ENCODE results near the gene RPP38. TPM values are rescaled to one million over a fixed set of nuclear protein-coding genes. Genes with fewer than 3 reads are reported as not detected.

Gene RPP38
- total RNA-seq, 2 experiments from 2014 or later, result 14.9 to 16.8 TPM

DNA sequence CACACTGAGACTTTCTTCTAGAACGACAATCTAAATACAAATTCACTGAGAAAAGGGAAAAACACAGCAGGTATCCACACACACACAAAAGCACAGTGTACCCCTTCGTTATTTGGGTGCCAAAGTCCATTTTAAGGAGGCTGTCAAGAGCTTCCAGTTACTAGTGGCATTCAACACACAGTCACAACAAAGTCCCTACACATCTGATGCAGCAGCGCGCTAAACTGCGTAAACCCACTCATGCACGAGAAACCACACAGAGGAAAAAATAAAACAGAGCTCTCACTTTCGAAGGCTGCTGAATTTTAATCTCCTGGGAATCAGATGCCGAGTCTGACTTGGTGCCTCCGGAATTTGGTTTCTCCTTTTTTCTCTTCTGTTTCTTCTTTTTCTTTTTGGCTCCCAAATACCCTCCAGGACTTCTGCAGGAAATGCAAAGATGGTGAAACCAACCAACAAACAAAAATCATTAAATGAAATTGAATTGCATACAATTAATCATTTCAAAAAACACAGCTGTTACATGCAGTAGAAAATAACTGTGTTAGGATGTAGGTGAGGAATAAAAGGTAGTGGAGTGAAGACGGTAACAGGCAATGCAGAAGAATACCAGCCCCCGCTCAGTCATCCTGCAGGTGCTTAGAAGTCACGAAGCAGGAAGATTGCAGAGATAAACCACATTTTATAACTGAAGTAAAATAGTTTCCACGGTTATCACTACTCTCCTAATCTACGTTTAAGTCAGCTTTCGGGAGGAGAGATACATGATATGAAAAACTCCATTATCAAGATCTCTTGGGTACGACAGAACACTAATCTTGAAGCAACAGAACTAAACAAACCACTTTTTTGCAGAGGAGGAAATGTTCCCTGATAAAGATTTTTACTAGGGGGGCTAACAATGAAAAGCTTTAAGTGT, 44.2 kb downstream of the RPP38 start:
- CTCF ChIA-PET, result interaction anchor here (1.3 to 1.9 kb wide), 5 partner anchors 10 to 36 kb away, joined by 3 to 5 read pairs (median 3); partner anchors contain the start of gene NMT2
- H3K27ac Mint-ChIP-seq, result no peak overlapping the region
- no peaks in the 10 kb centered on the region for H3K27me3 Mint-ChIP-seq
- POLR2A ChIA-PET, result interaction anchor here (1.0 to 1.8 kb wide), 2 partner anchors 17 to 25 kb away, joined by 3 to 7 read pairs; no protein-coding TSS in a partner anchor
- H3K36me3 Mint-ChIP-seq (ENCODE audit: low read depth), result peaks cover 42% of the 10 kb centered on the region
- peak overlapping the region; percentile 11 for H3K4me3 Mint-ChIP-seq
- no peaks in the 10 kb centered on the region for H3K9me3 Mint-ChIP-seq
- peaks cover 41% of the 10 kb centered on the region for H3K4me1 Mint-ChIP-seq
- no peak for DNase-seq

DNA sequence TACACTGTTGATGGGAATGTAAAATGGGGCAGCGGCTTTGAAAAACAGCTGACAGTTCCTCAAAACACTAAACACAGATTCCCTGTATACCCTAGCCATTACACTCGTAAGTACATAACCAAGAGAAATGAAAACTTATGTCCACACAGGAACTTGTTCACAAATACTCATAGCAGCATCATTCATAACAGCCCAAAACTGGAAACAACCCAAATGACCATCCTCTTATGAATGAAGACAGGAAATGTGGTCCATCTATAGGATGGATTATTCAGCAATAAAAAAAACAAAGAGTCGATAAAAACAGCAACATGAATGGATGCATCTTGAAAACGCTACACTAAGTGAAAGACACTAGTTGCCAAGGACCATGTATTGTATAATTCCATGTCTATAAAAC, 47.6 kb downstream of the RPP38 start:
- Mint-ChIP-seq H3K4me1 (peaks cover 42% of the 10 kb centered on the region), H3K27me3 (no peaks in the 10 kb centered on the region), H3K9me3 (peaks cover 1% of the 10 kb centered on the region), H3K4me3 (no peak overlapping the region), H3K27ac (no peak overlapping the region), H3K36me3 (ENCODE audit: low read depth) (peaks cover 22% of the 10 kb centered on the region)
- ChIA-PET POLR2A (no interaction called here), CTCF (no interaction called here)
- no peak for DNase-seq

- Mint-ChIP-seq H3K9me3 (peaks cover 7% of the 10 kb centered on the region), H3K4me3 (no peak overlapping the region), H3K27ac (no peak overlapping the region), H3K27me3 (no peaks in the 10 kb centered on the region), H3K4me1 (peaks cover 35% of the 10 kb centered on the region), H3K36me3 (ENCODE audit: low read depth) (peaks cover 19% of the 10 kb centered on the region)
- CTCF ChIA-PET, result no interaction called here
- DNase-seq, result no peak
- POLR2A ChIA-PET, result no interaction called here
These were observed 49.2 kb downstream of the RPP38 start for GRCh38 chr10:15146366-15146765.

DNA sequence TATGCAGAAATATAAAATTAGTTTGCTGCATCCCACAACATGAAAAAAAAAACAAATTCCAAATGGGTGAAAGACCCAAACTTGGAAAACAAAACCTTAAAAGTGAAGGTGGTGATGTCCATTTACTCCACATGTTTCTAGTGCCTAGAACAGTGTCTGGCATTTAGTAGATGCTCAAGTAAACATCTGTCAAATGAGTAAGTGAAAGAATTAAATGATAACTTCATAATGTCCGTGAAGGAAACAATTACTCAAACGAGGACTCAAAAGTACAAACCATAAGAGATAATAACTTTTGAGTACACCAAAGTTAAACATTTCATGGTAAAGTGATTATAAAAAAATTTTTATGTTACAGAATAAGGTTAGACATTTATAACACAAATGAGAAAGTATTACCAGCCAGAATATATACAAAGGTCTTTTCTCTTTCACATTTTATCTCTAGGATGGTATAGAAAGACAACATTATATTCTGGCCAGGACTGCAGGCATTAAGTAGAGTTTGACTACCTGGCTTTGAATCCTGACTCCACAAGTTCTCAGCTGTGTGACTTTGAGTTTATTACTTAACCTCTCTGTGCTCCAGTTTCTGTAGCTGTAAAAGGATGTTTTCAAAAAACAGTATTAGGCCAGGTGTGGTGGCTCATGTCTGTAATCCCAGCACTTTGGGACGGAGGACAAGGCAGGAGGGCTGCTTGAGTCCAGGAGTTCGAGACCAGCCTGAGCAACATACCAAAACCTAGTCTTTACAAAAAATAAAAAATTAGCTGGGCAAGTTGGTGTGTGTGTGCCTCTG, 50.6 kb downstream of the RPP38 start:
- CTCF ChIA-PET, result interaction anchor here (0.5 to 0.6 kb wide), 3 partner anchors 107 to 273 kb away, joined by 3 read pairs; no protein-coding TSS in a partner anchor
- H3K4me3 Mint-ChIP-seq, result no peak overlapping the region
- POLR2A ChIA-PET, result interaction anchor here (1.4 kb wide), 1 partner anchor 24 kb away, joined by 3 read pairs; no protein-coding TSS in a partner anchor

GRCh38 chr10:15149042-15149771, 52.1 kb downstream of the RPP38 start:
- CTCF ChIA-PET, result no interaction called here
- no peak for DNase-seq
- H3K36me3 Mint-ChIP-seq (ENCODE audit: low read depth), result peaks cover 22% of the 10 kb centered on the region
- peaks cover 7% of the 10 kb centered on the region for H3K9me3 Mint-ChIP-seq
- H3K27me3 Mint-ChIP-seq, result no peaks in the 10 kb centered on the region
- H3K27ac Mint-ChIP-seq, result no peak overlapping the region
- POLR2A ChIA-PET, result no interaction called here
- H3K4me1 Mint-ChIP-seq, result peaks cover 18% of the 10 kb centered on the region
- no peak overlapping the region for H3K4me3 Mint-ChIP-seq

More for the DNA sequence above, 50.6 kb downstream of the RPP38 start:
- Mint-ChIP-seq H3K9me3 (peaks cover 7% of the 10 kb centered on the region), H3K36me3 (ENCODE audit: low read depth) (peaks cover 19% of the 10 kb centered on the region), H3K4me1 (peaks cover 25% of the 10 kb centered on the region), H3K27me3 (no peaks in the 10 kb centered on the region), H3K27ac (no peak overlapping the region)
- DNase-seq, result no peak

GRCh38 chr10:15150563-15150962, 53.4 kb downstream of the RPP38 start:
- Mint-ChIP-seq H3K4me3 (no peak overlapping the region), H3K4me1 (peaks cover 14% of the 10 kb centered on the region), H3K9me3 (peaks cover 7% of the 10 kb centered on the region), H3K27ac (no peak overlapping the region), H3K27me3 (no peaks in the 10 kb centered on the region), H3K36me3 (ENCODE audit: low read depth) (peaks cover 29% of the 10 kb centered on the region)
- ChIA-PET CTCF (interaction anchor here (1.1 to 1.2 kb wide), 2 partner anchors 10 to 27 kb away, joined by 3 to 4 read pairs; no protein-coding TSS in a partner anchor), POLR2A (no interaction called here)
- no peak for DNase-seq

GRCh38 chr10:15152556-15152955, 55.4 kb downstream of the RPP38 start:
- ChIA-PET POLR2A (no interaction called here), CTCF (no interaction called here)
- Mint-ChIP-seq H3K4me1 (peaks cover 15% of the 10 kb centered on the region), H3K4me3 (no peak overlapping the region), H3K27ac (no peak overlapping the region), H3K36me3 (ENCODE audit: low read depth) (peaks cover 34% of the 10 kb centered on the region), H3K27me3 (no peaks in the 10 kb centered on the region), H3K9me3 (peaks cover 7% of the 10 kb centered on the region)
- no peak for DNase-seq

Other genes starting within 250 kb of the RPP38 start
- gene SUV39H2, start 218.5 kb upstream of the RPP38 start, total RNA-seq, result 10 to 100 TPM; 24.5 to 25.2 TPM
- 10 to 100 TPM; 36.8 to 40.4 TPM for gene DCLRE1C, start 143.3 kb upstream of the RPP38 start, total RNA-seq
- gene MEIG1, start 138.0 kb upstream of the RPP38 start, total RNA-seq, result 1 to 10 TPM in 1 of 2 experiments, under 1 TPM in 1; 0.75 to 1.3 TPM
- 1 to 10 TPM; 4.0 to 4.2 TPM for gene OLAH, start 53.4 kb upstream of the RPP38 start, total RNA-seq
- gene ACBD7, start 8.6 kb upstream of the RPP38 start, total RNA-seq, result 1 to 10 TPM; 2.1 to 2.6 TPM
- 10 to 100 TPM; 45.1 to 45.5 TPM for gene NMT2, start 71.3 kb downstream of the RPP38 start, total RNA-seq